HL-60 (cell line): ENCODE data around the gene TSC22D3.
"Not testable (repeated sequence)": the region's sequence is repeated elsewhere in the genome, so short reads cannot be mapped to it uniquely, and the experiment has no call there.

Source experiments
- DNase-seq, 2 experiments: peaks; one replicate each; pipeline ENCODE4 v3.0.0-alpha.2; 2010 to 2020; ENCODE audit warnings: low read depth in 1 of 2, low spot score in 1 of 2
- H3K27ac ChIP-seq: fragments of 250-450 bp; sonication (Bioruptor Pico); replicated peaks from 2 replicates; pipeline ENCODE4 v1.5.1; 2020; ENCODE audit warnings: mild to moderate bottlenecking, moderate library complexity
- H3K27me3 ChIP-seq: fragments of 250-450 bp; sonication (Bioruptor Pico); 2 replicates; pipeline ENCODE4 v1.5.1; 2021; ENCODE audit warnings: mild to moderate bottlenecking, moderate library complexity; ENCODE audit not compliant: insufficient read depth, poor library complexity, severe bottlenecking
- H3K4me3 ChIP-seq: replicated peaks from 2 replicates; pipeline ENCODE4 v1.5.1; 2011; ENCODE audit warnings: mild to moderate bottlenecking, control low read depth, low read length; ENCODE audit not compliant: insufficient read depth
- CTCF ChIP-seq: IDR thresholded peaks from one replicate; pipeline ENCODE4 v1.5.1; 2011; ENCODE audit warnings: low read length, control low read depth, inconsistent platforms; ENCODE audit not compliant: insufficient read depth
- GABPA ChIP-seq: IDR thresholded peaks from 2 replicates; pipeline ENCODE4 v1.6.1; 2012; ENCODE audit warnings: low read depth
- POLR2AphosphoS5 ChIP-seq: IDR thresholded peaks from 2 replicates; pipeline ENCODE4 v1.6.1; 2012; ENCODE audit warnings: low read depth
- REST ChIP-seq: IDR thresholded peaks from 2 replicates; pipeline ENCODE4 v1.6.1; 2012; ENCODE audit warnings: low read depth; ENCODE audit not compliant: insufficient replicate concordance
- SPI1 ChIP-seq: IDR thresholded peaks from 2 replicates; pipeline ENCODE4 v1.6.1; 2012; ENCODE audit warnings: low read depth, mild to moderate bottlenecking, borderline replicate concordance

The TSC22D3 gene

GRCh38 chrX:107674480-107675364 is 100.9 kb downstream of the TSC22D3 start:
- peak; percentile 21; the same call in 1 of the 2 replicates for TF ChIP-seq POLR2AphosphoS5
- TF ChIP-seq SPI1 = no peak
- H3K27me3 ChIP-seq = no peaks in the 10 kb centered on the region
- no peak overlapping the region for H3K4me3 ChIP-seq
- peak overlapping the region; percentile 94 for H3K27ac ChIP-seq
- DNase-seq = peak in 1 of 2 experiments; percentile 87

GRCh38 chrX:107673933-107674479 is 101.6 kb downstream of the TSC22D3 start:
- TF ChIP-seq CTCF (no peak), REST (no peak), SPI1 (peak; percentile 3; the same call in 1 of the 2 replicates), GABPA (no peak), POLR2AphosphoS5 (peak; percentile 44; the same call in 1 of the 2 replicates)
- Histone ChIP-seq H3K27me3 (no peaks in the 10 kb centered on the region), H3K4me3 (no peak overlapping the region), H3K27ac (peak overlapping the region; percentile 94)
- peak; percentile 82 to 92 for DNase-seq

- Histone ChIP-seq H3K27ac (peak overlapping the region; percentile 94), H3K4me3 (no peak overlapping the region), H3K27me3 (no peaks in the 10 kb centered on the region)
- no peak for DNase-seq
- no peak for TF ChIP-seq SPI1
- no peak for TF ChIP-seq GABPA
- no peak for TF ChIP-seq CTCF
- TF ChIP-seq REST = no peak
- no peak for TF ChIP-seq POLR2AphosphoS5
These were observed 102.2 kb downstream of the TSC22D3 start for GRCh38 chrX:107673431-107673830.

- Histone ChIP-seq H3K27me3 (no peaks in the 10 kb centered on the region), H3K4me3 (no peak overlapping the region), H3K27ac (peak overlapping the region; percentile 94)
- no peak for TF ChIP-seq GABPA
- TF ChIP-seq CTCF = peak; percentile 60
- peak in 1 of 2 experiments; percentile 74 for DNase-seq
These were observed 102.6 kb downstream of the TSC22D3 start for GRCh38 chrX:107672955-107673378.

- H3K4me3 ChIP-seq, H3K27ac ChIP-seq, DNase-seq, H3K27me3 ChIP-seq: not testable (repeated sequence)
These were observed 104.3 kb downstream of the TSC22D3 start for GRCh38 chrX:107671256-107671655.
